Activated CD4-positive, alpha-beta T cell treated with anti-CD3 and anti-CD28 coated beads, Interleukin-2, amount 50 U/mL, for 16 hours (primary cell): ENCODE measurements around the gene STYXL2.

Experiments used
- DNase-seq: peaks from one replicate; pipeline ENCODE4 v3.0.0-alpha.2; 2020

Gene STYXL2

DNA sequence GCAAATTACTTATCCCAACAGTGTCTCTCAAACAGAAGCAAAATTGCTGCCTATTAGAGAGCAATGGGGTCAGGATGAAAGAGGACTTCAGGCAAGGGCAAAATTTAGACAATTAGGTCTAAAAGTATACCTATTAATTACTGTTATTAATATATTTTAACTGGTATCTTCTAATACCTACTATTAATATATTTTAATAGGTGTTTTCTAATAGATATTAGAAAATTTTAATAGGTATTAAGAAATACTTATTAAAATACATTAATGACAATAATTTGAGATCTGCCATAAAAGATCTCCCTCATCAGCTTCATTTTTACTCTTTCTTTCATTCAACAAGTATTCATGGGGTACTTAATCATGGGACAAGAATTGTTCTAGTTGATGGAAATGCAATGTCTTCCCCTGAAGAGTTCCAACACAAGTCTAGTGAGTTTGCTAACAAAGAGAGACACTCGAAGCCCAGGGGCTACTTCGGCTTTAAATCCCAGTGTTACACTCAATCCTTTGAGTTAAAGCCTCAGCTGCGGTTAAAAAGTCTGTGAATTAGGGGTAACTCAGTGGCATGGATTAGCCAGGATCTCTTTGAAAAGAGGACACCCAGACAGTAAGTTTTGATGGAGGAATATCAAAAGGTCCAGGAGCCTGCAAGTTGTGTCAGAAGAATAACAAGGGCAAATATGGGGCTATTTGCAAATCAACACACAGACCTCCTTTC is 44.1 kb downstream of the STYXL2 start:
- no peak for DNase-seq

DNA sequence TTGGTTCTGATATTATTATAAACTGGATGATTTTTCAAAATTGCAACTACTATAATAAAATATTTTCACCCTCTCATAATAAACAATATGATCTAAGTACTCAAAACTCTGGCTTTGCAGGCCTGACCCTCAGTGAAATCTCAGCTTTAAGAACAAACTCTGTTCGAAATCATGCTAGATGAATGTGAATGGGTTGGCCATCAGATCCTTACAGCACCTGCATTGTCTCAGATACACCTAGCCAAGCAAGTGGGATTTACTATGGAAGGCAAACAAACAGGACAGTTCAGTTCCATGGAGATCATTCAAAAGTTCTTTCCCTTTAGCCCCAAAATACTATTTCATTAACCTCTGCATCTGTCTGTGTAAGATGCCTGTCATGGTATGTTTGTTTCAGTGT is 44.8 kb downstream of the STYXL2 start:
- DNase-seq: no peak

DNA sequence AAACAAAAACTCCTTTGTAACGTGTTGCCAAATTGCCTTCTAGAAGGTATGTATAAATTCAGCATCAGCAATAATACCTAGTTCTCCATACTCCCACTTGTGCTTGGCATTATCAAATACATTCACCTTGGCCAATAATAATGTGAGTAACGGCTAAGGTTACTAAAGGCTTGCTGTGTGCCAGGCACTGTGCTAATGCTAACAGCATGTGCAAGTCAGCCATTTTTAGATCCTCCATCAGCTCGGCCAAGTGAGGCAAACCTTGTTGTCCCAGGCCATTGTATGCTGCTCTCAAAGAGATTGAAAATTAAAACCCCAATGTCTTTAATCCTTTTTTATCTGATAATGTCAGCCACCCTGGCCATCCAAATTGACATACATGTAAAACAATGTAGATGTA is 48.1 kb downstream of the STYXL2 start:
- no peak for DNase-seq
